SK-N-MC (cell line): ENCODE results near the gene ZNF736.
A peak's percentile ranks its signal among the peaks of the same experiment; 100 is the strongest.
"Not testable (repeated sequence)": the region's sequence is repeated elsewhere in the genome, so short reads cannot be mapped to it uniquely, and the experiment has no call there.

Experiments
- DNase-seq: peaks from one replicate; pipeline ENCODE4 v3.0.0-alpha.2; 2011; ENCODE audit warnings: low read depth, low spot score
- H3K27ac ChIP-seq: fragments of 200-600 bp; sonication (generic); 2 replicates; pipeline ENCODE4 v1.5.1; 2016; ENCODE audit warnings: mixed run types
- H3K36me3 ChIP-seq: fragments of 200-600 bp; sonication (generic); 2 replicates; pipeline ENCODE4 v1.6.1; 2017; ENCODE audit warnings: antibody characterized with exemption, low read length, mixed read lengths; ENCODE audit not compliant: insufficient read depth
- H3K4me3 ChIP-seq: fragments of 200-600 bp; sonication (generic); 2 replicates; pipeline ENCODE4 v1.5.1; 2016
- H3K9ac ChIP-seq: fragments of 200-600 bp; sonication (generic); 2 replicates; pipeline ENCODE4 v1.8.0; 2017; ENCODE audit warnings: mixed run types, mixed read lengths; ENCODE audit not compliant: insufficient read length
- H3K9me3 ChIP-seq: fragments of 200-600 bp; sonication (generic); 2 replicates; pipeline ENCODE4 v1.6.1; 2017; ENCODE audit warnings: low read depth, mild to moderate bottlenecking, antibody characterized with exemption, low read length, moderate library complexity, mixed read lengths
- EZH2 ChIP-seq: fragments of 200-600 bp; sonication (generic); IDR thresholded peaks from one replicate; pipeline ENCODE4 v1.6.1; 2017; ENCODE audit warnings: antibody characterized with exemption
- FOXP2 ChIP-seq: optimal IDR thresholded peaks from 2 replicates; pipeline ENCODE3; 2011; ENCODE audit warnings: mild to moderate bottlenecking, moderate library complexity; ENCODE audit not compliant: insufficient read depth; ENCODE audit errors: extremely low read length, control extremely low read depth
- POLR2AphosphoS5 ChIP-seq: IDR thresholded peaks from 2 replicates; pipeline ENCODE4 v1.6.1; 2012; ENCODE audit warnings: mild to moderate bottlenecking, low read depth, low read length, borderline replicate concordance

Gene ZNF736

DNA sequence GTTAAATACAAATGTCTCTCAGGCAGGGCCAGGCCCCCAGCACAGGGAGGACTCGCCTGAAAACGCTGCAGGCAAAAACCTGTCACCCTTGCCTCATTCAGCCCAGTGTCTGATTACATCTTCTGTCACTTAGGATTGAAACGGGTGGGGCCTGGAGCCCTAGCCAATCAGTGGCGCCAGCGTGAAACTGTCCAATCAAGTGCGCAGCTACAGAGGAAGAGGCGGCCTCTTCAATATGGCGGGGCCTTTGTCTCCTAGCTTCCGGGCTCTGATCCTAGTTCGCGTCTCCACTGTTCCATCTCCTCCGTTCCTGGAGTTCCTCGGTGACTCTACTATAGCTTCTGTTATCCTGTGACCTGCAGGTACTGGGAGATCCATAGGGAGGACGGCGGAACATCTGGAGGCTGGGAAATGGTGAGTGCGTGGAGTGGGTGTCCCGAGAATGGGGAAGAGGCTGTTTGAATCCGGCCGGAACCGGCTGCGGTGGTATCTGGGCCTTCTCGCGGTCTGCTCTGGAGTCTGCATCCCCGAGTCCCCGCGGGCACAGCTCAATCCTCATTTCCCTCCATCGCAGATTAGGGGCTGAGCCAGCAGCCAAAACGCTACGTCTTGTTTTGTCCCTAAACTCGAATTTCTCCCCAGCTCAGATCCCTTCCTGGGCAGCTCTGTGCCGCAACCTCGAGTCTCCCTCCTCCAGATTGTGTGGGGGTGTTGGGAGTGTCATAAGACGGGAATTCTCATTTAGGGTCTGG lies at the start of gene ZNF736:
ZNF736 (plus strand) TSS at position 222 of the 752 bp plus-strand sequence; CDS start at position 412, 190 bp downstream.
- no peak within 1 kb of the TSS for H3K27ac ChIP-seq
- TF ChIP-seq POLR2AphosphoS5 (no peak), FOXP2 (no peak), EZH2 (no peak)
- no peaks in the 10 kb centered on the region for H3K36me3 ChIP-seq
- H3K9me3 ChIP-seq, result no peaks in the 10 kb centered on the region
- peak; percentile 10 for DNase-seq
- H3K4me3 ChIP-seq, result peak within 1 kb of the TSS; percentile 71
- peak within 1 kb of the TSS; percentile 64 for H3K9ac ChIP-seq

DNA sequence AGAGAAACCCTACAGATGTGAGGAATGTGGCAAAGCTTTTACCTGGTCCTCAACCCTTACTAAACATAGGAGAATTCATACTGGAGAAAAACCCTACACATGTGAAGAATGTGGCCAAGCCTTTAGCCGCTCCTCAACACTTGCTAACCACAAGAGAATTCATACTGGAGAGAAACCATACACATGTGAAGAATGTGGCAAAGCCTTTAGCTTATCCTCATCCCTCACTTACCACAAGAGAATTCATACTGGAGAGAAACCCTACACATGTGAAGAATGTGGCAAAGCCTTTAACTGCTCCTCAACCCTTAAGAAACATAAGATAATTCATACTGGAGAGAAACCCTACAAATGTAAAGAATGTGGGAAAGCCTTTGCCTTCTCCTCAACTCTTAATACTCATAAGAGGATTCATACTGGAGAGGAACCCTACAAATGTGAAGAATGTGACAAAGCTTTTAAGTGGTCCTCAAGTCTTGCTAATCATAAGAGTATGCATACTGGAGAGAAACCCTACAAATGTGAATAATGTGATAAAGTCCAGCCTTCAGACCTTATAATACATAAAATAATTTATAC lies 47.3 kb upstream of the ZNF736 start:
- TF ChIP-seq EZH2 (no peak), POLR2AphosphoS5 (no peak), FOXP2 (no peak)
- Histone ChIP-seq H3K27ac (no peak overlapping the region), H3K9ac (no peak overlapping the region), H3K4me3 (no peak overlapping the region), H3K36me3 (no peaks in the 10 kb centered on the region), H3K9me3 (no peaks in the 10 kb centered on the region)
- DNase-seq, result no peak

- no peak overlapping the region for H3K9ac ChIP-seq
- DNase-seq, result no peak
- no peaks in the 10 kb centered on the region for H3K36me3 ChIP-seq
- no peak for TF ChIP-seq EZH2
- no peak for TF ChIP-seq FOXP2
- TF ChIP-seq POLR2AphosphoS5, result no peak
- H3K9me3 ChIP-seq, result no peaks in the 10 kb centered on the region
- no peak overlapping the region for H3K27ac ChIP-seq
- no peak overlapping the region for H3K4me3 ChIP-seq
Measured at GRCh38 chr7:64277630-64278029, 36.1 kb upstream of the ZNF736 start.

- TF ChIP-seq FOXP2 (no peak), POLR2AphosphoS5 (no peak), EZH2 (no peak)
- no peaks in the 10 kb centered on the region for H3K36me3 ChIP-seq
- no peak overlapping the region for H3K9ac ChIP-seq
- DNase-seq, result no peak
- H3K4me3 ChIP-seq, result no peak overlapping the region
- no peaks in the 10 kb centered on the region for H3K9me3 ChIP-seq
- H3K27ac ChIP-seq, result no peak overlapping the region
Measured at GRCh38 chr7:64294701-64295420, 18.9 kb upstream of the ZNF736 start.

GRCh38 chr7:64297418-64297817 lies 16.3 kb upstream of the ZNF736 start:
- not testable (repeated sequence) for DNase-seq, H3K9me3 ChIP-seq, H3K9ac ChIP-seq, H3K27ac ChIP-seq, H3K4me3 ChIP-seq, H3K36me3 ChIP-seq

- Histone ChIP-seq H3K9me3 (no peaks in the 10 kb centered on the region), H3K27ac (no peak overlapping the region), H3K36me3 (no peaks in the 10 kb centered on the region), H3K4me3 (no peak overlapping the region), H3K9ac (no peak overlapping the region)
- no peak for TF ChIP-seq FOXP2
- TF ChIP-seq EZH2, result no peak
- no peak for TF ChIP-seq POLR2AphosphoS5
- DNase-seq, result no peak
Measured at GRCh38 chr7:64300641-64301405, 12.9 kb upstream of the ZNF736 start.

- TF ChIP-seq FOXP2 (no peak), EZH2 (no peak), POLR2AphosphoS5 (no peak)
- Histone ChIP-seq H3K9ac (no peak overlapping the region), H3K4me3 (no peak overlapping the region), H3K9me3 (no peaks in the 10 kb centered on the region), H3K27ac (no peak overlapping the region), H3K36me3 (no peaks in the 10 kb centered on the region)
- DNase-seq, result no peak
Measured at GRCh38 chr7:64307254-64308015, 6.3 kb upstream of the ZNF736 start.

GRCh38 chr7:64308016-64308270 lies 5.8 kb upstream of the ZNF736 start:
- Histone ChIP-seq H3K9me3 (no peaks in the 10 kb centered on the region), H3K36me3 (no peaks in the 10 kb centered on the region), H3K4me3 (no peak overlapping the region), H3K27ac (no peak overlapping the region), H3K9ac (no peak overlapping the region)
- TF ChIP-seq EZH2 (no peak), POLR2AphosphoS5 (no peak), FOXP2 (no peak)
- DNase-seq, result no peak
